ENCODE data around the gene THSD4.

Gene THSD4

GRCh38 chr15:71469413-71469812, 354.1 kb downstream of the THSD4 start:
- no peak for DNase-seq

DNA sequence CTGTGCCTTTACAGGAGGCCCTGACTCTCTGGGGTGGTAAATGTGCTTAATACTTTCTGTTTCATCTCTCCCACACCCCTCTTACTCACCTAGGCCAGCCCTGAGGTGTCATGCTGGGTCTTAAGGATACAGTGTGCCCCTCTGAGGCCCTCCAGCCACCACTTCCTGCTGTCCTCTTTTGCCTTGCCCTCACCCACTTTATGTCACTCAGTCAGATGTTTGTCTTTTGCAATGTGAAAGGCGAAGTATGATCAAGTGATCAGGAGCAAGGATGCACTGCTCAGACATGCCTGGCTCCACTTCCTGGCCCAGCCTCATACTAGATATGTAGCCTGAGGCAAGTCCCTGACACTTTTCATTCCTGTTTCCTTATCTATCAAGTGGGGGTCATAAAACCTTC, 356.1 kb downstream of the THSD4 start:
- DNase-seq = no peak

DNA sequence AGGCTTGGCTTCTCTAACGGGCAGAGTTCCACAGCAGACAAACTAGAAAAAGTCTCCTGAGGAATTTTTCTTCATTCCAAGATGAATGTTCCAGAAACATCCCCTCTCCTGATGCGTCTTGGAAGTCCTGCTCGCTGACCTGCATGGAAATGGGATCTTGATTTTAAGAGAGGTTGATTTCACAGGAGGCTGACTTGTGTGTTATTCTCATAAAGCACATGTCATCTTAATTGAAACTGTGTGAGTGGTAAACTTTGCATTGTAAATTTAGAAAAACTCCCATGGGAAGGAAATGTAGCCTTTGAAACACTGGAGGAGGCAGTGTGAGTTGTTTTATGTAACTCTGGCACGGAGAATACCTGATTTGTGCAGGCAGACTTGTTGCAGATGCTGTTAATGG, 357.3 kb downstream of the THSD4 start:
- DNase-seq = no peak

DNA sequence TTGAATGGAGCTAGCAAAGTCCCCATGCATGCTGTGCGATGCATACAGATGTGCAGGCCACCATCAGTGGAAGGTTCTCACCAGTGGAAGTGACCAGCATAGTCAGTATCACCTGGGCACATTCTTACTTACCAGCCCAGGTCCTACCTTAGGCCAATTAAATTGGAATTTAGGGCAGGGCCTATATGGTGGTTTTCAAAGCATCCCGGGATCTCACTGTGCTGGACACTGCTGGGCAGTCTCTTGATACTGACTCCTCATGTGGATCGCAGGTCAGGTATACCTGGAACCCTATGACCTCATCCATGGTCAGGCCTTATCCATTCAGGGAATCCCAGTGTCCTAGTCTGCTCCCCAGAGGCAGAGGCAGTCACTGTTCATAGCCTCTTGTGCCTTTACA, 358.5 kb downstream of the THSD4 start:
- DNase-seq = no peak

- DNase-seq = no peak
Measured at GRCh38 chr15:71476823-71477222, 361.6 kb downstream of the THSD4 start.

- no peak for DNase-seq
Measured at GRCh38 chr15:71480556-71480955, 365.3 kb downstream of the THSD4 start.

DNA sequence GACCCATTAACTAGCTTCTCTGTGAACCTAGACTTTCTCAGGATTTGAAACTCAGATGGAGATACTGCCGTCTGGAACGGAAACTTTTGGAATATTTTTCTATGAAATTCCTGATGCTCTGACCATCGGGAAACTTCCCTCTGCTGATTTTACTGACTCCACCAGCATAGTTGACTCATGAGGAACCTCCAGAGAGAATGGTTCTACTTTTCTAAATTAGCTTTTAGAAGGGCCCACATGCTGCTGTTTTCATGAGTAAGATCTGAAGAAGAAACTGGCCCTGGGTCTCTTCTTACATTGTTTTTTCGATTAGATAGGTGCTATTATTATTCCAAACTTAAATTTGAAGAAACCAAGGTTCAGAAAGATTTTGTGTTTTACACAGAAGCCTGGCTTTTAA, 368.8 kb downstream of the THSD4 start:
- DNase-seq = no peak

DNA sequence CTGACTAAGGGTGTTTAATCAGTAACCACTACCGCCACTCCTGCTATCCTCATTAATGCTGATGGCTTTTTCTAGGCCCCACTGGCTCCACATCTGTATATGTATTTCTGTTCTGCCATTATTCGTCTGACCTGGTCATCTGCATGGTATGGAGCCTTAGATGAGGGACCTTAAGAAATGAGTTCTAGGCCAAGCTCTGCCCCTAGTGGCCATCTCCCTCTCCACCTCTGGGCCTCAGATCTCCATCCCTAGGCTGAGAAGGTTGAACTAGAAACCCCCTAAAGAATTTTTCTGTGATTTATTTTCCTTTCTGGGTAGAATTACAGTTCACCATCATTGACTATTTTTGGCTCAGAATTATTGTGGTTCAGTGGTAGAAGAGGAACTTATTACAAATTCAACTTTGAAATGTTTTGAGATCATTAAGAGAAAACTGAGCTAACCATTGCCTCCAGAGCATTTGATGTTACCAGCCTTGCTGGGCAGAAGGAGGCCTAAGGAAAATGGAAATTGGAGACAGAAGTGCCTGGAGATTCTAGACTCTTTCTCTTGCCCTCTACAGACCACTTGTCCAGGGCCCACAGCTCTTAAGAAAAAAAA, 369.9 kb downstream of the THSD4 start:
- DNase-seq = no peak

GRCh38 chr15:71489570-71489969, 374.3 kb downstream of the THSD4 start:
- DNase-seq = no peak

GRCh38 chr15:71493526-71493925, 378.3 kb downstream of the THSD4 start:
- no peak for DNase-seq

DNA sequence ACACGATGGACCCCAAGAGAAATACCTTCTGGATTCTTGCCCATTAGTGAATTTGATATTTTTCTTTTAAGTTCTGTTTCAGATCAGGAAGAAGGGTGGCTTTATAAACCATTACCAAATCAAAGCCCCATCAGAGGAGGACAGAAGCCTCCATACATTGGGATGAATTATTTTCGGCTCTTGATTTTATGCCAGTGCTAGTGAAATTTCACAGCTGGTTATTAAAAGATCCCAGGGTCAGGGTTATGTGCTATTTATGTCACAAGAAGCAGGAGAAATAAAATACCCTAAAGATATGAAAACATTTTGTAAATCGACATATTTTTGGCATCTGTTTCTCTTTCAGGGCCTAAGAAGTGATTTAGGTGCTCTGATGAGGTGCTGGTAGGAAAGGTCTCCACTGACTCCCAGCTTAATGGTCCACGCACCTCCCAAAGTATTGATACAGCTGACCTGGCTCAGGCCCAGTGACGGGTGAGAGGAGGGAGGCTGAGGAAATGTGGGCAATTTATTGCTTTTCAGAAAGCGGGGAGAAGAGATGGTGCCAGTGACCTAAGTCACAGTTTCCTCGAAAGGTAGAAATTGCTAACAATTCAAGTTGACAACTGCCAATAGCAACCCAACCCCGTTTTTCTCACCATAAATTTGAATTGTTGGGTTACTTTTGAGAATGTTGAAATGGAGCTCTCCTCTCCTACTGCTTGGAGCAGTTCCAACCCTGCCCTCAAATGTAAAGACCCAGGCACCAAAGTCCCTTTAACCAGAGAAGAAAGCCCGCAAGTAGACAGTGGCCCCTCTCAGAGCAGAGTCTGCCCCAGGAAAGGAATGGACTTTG, 379.5 kb downstream of the THSD4 start:
- DNase-seq = peak; percentile 17

GRCh38 chr15:71495398-71495780, 380.1 kb downstream of the THSD4 start:
- no peak for DNase-seq

DNA sequence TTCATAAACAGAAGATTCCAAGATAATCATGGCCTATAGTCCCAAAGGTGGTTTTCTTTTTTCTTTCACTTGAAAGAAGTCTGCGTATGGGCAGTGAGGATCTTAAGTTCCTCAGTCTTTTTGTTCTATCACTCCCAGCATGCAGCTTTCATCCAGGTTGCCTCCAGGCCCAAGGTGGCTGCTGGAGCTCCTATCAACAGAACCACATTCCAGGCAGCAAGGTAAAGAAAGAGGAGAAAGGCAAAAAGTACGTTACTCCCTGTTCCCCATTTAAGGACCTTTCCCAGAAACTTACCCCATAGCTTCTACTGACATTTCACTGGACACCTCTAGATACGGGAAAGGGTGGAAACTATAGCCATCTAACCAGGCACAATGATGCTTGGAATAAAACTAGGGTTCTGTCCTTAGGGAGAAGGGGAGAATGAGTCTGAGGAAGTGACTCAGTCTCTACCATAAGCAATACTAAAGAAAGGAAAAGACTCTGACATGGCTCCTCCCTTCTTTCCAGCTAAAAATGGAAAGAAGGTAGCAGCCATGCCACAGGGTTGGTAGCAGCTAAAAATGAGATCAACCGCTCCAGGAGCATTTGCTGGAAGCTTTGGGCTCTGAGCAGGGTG, 381.2 kb downstream of the THSD4 start:
- DNase-seq = no peak

- DNase-seq = no peak
Measured at GRCh38 chr15:71501344-71502076, 386.2 kb downstream of the THSD4 start.

DNA sequence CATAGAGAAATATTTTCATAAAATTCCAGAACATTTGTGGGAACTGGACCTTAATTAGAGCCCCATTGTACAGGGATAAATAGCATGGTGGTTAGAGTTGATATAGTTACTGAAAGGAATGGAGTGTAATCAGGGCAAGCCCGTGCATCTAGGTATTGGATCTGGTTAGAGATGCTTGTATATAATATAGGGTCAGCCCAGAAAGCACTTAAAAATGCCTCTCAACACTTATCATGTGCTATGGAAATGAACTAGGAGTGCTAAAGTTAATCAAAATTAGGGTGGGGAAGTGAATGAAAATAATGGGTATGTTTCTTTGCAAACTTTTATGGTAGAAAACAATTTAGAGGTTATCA, 386.8 kb downstream of the THSD4 start:
- DNase-seq = no peak

GRCh38 chr15:71505962-71506361, 390.7 kb downstream of the THSD4 start:
- DNase-seq = no peak

GRCh38 chr15:71506946-71507345, 391.7 kb downstream of the THSD4 start:
- no peak for DNase-seq

- no peak for DNase-seq
Measured at GRCh38 chr15:71508081-71508682, 392.9 kb downstream of the THSD4 start.

- DNase-seq = no peak
Measured at GRCh38 chr15:71509139-71509538, 393.9 kb downstream of the THSD4 start.

- no peak for DNase-seq
Measured at GRCh38 chr15:71510763-71511162, 395.5 kb downstream of the THSD4 start.

- no peak for DNase-seq
Measured at GRCh38 chr15:71511796-71512681, 396.8 kb downstream of the THSD4 start.

GRCh38 chr15:71512682-71513006, 397.4 kb downstream of the THSD4 start:
- no peak for DNase-seq
